Activated CD8-positive, alpha-beta memory T cell treated with anti-CD3 and anti-CD28 coated beads for 36 hours (primary cell): ENCODE measurements around the gene VPS29. TPM values are rescaled to one million over a fixed set of nuclear protein-coding genes. Genes with fewer than 3 reads are reported as not detected.
"Not testable (repeated sequence)": the region's sequence is repeated elsewhere in the genome, so short reads cannot be mapped to it uniquely, and the experiment has no call there.

Experiments used
- CTCF ChIA-PET: fragments of 350-600 bp; sonication (Branson Sonifier 250); formaldehyde crosslinking; loops from one replicate; lab custom pipeline; 2021; ENCODE audit warnings: antibody characterized with exemption; lab: Charles Lee
- POLR2A ChIA-PET: fragments of 350-600 bp; sonication (Branson Sonifier 250); formaldehyde crosslinking; loops from one replicate; lab custom pipeline; 2021; ENCODE audit warnings: antibody characterized with exemption; lab: Charles Lee
- total RNA-seq, 2 experiments: library from RNA; stranded (reverse); gene quantifications; one replicate each; pipeline ENCODE4 v1.2.3, GENCODE V29; 2021

VPS29 gene
- total RNA-seq, 2 experiments from 2014 or later, result 89.7 to 91.3 TPM

DNA sequence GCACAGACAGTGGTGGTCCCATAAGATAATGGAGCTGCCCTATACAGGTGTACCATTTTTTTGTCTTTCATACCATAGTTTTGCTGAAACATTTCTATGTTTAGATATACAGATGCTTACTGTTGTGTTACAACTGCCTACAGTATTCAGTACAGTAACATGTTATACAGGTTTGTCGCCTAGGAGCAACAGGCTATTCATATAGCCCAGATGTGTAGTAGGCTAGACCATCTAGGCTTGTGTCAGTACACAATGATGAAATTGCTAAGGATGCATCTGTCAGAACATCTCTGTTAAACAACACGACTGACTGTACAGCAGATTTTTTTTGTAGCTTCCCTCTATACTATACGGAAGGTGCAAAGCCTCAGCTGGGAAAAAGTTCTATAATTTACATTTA is 30.7 kb upstream of the VPS29 start:
- ChIA-PET POLR2A (no interaction called here), CTCF (interaction anchor here (0.6 to 2.8 kb wide), 3 partner anchors 20 to 81 kb away, joined by 3 to 11 read pairs (median 4); partner anchors contain the start of gene TCTN1)

DNA sequence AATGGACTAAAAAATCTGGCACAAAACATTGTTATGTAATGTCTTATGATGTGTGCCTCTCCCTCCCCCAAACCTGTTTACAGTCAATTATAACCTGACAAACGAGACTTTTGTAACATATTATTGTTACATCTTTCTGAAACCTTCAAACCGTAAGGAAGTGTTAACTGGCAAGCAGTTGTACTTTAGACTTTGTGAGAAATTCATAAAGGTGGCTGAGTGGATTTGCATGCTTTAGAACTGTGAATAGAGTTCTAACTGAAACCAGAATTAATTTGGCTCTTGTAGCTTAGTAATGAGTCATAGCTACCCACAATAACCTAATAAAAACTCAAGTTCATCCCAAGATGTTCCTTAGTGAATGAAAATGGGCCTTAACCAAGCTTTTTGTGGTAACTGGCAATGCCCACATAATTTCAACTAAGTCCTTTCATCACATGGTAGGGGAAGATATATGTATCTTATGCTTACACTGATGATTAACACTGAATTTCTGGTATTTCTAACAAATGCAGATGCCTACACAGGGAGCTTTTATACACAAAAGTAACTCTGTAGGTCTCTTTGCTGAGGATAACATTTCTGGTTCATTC is 29.9 kb upstream of the VPS29 start:
- CTCF ChIA-PET, result interaction anchor here (0.6 to 1.5 kb wide), 3 partner anchors 20 to 86 kb away, joined by 3 to 4 read pairs (median 3); no protein-coding TSS in a partner anchor
- POLR2A ChIA-PET, result interaction anchor here (0.8 kb wide), 1 partner anchor 70 kb away, joined by 3 read pairs; no protein-coding TSS in a partner anchor

DNA sequence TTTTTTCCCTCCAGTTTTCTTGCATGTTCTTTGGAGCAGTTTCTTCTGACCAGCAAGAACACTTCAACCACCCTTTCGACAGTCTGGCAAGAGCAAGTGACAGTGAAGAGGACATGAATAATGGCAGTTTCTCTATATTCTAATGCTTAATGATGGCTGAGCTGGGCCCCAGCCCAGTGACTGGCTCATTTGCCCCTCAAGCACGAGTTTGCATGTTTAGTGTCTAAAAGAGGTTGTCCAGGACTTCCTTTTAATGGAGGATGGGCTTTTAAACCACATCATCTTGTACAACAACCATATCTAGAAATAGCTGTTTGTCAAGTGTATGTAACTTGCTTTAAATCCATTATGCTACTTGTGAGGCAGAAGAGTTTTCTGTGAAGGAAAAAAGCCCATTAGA is 28.6 kb upstream of the VPS29 start:
- ChIA-PET POLR2A (no interaction called here), CTCF (no interaction called here)

DNA sequence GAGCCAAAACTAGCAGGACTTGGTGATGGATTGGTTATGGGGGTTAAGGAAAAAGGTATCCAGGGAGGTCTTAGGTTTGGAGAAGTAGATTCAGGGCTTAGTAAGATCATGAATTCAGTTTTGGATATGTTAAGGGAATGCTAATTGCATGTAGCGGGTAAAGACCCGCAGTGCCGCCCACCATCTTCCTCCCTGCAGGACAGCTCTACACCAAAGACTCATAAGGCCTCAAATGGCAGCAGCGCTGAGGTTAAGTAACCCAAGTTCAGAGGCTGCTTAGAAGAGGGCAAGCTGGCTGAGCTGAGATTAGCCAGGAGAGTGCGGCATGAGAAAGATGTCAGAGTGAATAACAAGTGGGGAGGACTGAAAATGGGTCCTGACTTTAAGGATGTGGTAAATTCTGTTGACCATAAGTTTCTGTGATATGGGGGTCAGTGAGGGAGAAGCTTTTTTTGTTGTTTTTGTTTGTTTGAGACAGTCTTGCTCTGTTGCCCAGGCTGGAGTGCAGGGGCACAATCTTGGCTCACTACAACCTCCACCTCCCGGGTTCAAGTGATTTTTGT is 26.4 kb upstream of the VPS29 start:
- CTCF ChIA-PET, result interaction anchor here (0.6 to 1.7 kb wide), 2 partner anchors 15 to 35 kb away, joined by 3 read pairs; no protein-coding TSS in a partner anchor
- POLR2A ChIA-PET, result no interaction called here

DNA sequence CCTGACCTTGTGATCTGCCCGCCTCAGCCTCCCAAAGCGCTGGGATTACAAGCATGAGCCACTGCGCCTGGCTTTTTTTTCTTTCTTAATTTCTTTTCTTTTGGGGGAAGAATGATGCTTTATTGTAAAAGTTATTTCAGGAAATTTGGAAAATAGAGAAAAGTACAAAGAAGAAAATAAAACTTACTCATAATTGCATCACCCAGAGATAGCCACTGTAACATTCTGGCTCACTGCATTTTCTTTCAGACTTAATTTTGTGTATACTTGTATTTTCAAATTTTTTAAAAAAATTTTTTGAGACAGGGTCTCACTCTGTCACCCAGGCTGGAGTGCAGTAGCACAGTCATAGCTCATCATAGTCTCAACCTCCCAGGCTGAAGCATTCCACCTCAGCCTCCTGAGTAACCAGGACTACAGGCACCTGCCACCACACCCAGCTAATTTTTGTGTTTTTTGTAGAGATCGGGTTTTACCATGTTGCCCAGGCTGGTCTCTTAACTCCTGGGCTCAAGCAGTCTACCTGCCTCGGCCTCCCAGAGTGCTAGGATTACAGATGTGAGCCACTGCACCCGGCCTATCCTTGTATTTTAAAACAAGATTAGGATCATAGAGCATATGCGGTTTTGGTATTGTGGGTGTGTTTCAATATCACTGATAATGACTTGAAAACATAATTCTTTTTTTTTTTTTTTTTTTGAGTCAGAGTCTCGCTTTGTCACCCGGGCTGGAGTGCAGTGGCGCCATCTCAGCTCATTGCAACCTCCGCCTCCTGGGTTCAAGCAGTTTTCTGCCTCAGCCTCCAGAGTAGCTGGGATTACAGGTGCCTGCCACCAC is 19.2 kb upstream of the VPS29 start:
- POLR2A ChIA-PET, result interaction anchor here (0.5 to 0.6 kb wide), 2 partner anchors 13 to 64 kb away, joined by 3 to 5 read pairs; no protein-coding TSS in a partner anchor

DNA sequence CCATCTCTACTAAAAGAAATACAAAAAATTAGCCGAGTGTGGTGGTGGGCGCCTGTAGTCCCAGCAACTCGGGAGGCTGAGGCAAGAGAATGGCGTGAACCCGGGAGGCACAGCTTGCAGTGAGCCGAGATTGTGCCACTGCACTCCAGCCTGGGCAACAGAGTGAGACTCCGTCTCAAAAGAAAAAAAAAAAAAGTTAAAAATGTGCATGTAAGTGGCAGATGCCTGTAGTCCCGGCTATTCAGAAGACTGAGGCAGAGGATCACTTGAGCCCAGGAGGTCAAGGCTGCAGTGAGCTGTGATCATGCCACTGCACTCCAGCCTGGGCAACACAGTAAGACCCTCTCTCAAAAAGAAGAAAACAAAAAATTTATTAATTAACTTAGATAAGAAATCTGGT is 16.1 kb upstream of the VPS29 start:
- POLR2A ChIA-PET, CTCF ChIA-PET: not testable (repeated sequence)

More for the DNA sequence above, 19.2 kb upstream of the VPS29 start:
- CTCF ChIA-PET, result interaction anchor here (0.8 to 1.0 kb wide), 2 partner anchors 22 to 73 kb away, joined by 3 to 4 read pairs; no protein-coding TSS in a partner anchor

DNA sequence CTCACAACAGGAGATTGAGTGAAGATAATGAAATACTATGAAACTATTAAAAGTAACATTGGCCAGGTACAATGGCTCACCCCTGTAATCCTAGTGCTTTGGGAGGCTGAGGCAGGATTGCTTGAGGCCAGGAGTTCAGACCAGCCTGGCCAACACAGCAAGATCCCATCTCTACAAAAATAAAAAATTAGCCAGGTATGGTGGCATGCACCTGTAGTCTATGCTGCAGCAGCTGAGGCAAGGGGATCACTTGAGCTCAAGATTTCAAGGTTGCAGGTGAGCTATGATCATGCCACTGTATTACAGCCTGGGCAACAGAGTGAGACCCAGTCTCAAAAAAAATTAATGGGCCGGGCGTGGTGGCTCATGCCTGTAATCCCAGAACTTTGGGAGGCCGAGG is 15.1 kb upstream of the VPS29 start:
- ChIA-PET CTCF (no interaction called here), POLR2A (interaction anchor here (0.5 kb wide), 1 partner anchor 60 kb away, joined by 9 read pairs; no protein-coding TSS in a partner anchor)

DNA sequence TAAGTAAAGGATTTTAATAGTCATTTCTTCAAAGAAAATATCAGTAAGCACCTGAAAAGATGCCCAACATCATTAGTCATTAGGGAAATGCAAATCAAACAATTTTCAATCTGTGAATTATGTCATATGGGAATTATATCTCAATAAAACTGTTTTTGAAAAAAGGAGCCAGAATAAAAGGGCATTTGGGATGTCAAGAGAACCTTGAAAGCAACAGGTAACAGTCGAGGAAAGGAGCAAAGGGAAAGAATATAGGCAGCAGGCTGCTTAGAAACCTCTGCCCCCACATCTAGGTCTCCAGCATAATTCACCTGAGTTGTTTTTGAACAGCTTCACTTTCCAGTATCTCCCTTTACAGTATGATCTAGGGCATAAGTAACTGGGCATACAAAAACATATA is 12.5 kb upstream of the VPS29 start:
- CTCF ChIA-PET, result interaction anchor here (4.0 kb wide), 1 partner anchor 87 kb away, joined by 36 read pairs; no protein-coding TSS in a partner anchor
- POLR2A ChIA-PET, result no interaction called here

DNA sequence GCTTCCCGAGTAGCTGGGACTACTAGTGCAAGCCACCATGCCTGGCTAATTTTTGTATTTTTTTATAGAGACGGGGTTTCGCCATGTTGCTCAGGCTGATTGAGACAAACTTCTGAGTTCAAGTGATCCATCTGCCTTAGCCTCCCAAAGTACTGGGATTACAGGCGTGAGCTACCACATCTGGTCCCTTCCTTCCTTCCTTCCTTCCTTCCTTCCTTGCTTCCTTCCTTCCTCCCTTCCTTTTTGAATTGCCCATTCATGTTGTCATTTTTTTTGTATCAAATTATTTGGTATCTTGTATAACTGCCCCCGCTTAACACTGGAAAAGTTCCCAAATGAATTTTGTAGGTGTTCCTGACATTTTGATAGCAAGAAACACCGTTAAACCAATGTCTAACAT is 11.9 kb upstream of the VPS29 start:
- ChIA-PET POLR2A (no interaction called here), CTCF (interaction anchor here (1.1 to 4.0 kb wide), 2 partner anchors 14 to 88 kb away, joined by 3 to 36 read pairs; no protein-coding TSS in a partner anchor)

DNA sequence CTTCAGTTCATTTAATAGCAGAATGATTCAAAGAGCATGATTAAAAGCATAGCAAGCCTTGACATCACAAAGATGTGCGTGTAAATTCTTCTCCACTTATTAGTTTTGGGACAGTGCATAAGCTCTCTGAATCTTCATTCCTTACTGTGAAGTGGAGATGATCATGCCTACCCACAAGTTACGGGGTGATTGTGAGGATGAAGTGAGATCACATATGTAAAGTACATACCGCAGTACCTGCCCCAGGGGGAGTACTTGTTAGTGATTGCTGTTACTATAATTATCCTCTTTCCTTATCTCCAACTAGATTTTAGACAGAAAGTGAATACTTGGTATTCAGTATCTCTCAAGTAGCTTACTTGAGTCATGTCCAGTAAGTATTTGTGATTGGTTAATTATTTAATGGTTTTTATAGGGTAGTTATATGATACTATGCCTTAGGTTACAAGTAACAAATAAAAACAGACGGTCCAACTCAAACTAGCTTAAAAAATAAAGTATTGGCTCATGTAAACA is 6.2 kb upstream of the VPS29 start:
- POLR2A ChIA-PET, result interaction anchor here (0.7 kb wide), 1 partner anchor 13 kb away, joined by 3 read pairs; no protein-coding TSS in a partner anchor
- CTCF ChIA-PET, result interaction anchor here (2.5 kb wide), 1 partner anchor 93 kb away, joined by 15 read pairs; no protein-coding TSS in a partner anchor

DNA sequence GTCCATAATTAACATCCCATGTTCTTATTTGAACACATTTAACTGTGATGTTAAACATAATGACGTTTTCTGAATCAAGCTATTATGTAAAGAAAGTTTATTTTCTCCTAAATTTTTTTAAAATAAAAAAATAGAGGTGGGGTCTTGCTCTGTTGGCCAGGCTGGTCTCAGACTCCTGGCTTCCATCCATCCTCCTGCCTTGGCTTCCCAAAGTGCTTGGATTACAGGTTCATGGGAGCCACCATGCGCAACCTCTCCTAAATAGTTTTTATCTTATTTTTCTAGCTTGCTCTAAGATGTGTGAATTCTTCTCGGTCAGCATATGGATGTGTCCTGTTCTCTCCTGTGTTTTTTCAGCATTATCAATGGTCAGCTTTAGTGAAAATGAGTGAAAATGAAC is 3.4 kb upstream of the VPS29 start:
- CTCF ChIA-PET, result interaction anchor here (0.6 to 1.0 kb wide), 2 partner anchors 27 to 100 kb away, joined by 3 read pairs; no protein-coding TSS in a partner anchor
- POLR2A ChIA-PET, result no interaction called here

DNA sequence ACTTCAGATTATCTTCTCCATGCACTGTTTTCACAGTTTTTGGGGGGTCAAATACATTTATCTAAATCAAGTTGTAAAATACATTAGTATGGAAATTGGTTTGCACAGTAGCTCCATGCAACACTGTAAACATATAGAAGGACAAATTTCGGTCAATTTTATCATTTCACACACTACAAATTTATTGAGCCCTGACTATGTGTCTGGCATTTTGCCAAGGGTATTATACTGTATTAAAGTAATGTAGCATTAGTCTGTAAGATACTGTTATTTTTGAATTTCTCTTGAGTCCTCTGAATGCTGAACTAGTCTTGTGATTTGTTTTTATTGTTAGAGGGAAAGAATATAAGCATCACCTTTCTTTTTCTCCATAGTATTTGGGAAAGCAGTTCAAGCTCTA is 1.5 kb upstream of the VPS29 start:
- CTCF ChIA-PET, result interaction anchor here (1.1 to 1.9 kb wide), 2 partner anchors 10 to 99 kb away, joined by 3 to 6 read pairs; no protein-coding TSS in a partner anchor
- POLR2A ChIA-PET, result no interaction called here

DNA sequence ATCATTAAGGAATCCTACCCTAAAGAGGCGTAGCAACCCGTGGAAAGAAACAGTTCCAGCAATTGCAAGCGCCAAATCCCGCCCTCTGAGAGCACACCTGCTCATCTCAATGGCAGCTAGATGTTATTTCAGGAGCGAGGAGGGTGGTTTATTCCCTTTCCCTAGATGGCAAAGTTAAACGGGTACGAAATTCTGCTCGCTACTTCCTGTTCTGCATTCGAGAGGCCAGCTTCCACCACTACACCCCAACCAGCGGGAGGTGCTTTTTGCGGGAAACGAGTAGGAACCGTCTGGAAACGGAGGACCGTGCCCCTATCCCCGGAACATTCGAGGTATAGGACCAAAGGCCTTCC is 536 bp downstream of the VPS29 start:
- ChIA-PET POLR2A (interaction anchor here (0.6 to 2.7 kb wide), 3 partner anchors 33 to 128 kb away, joined by 4 to 18 read pairs (median 12); partner anchors contain the start of genes ARPC3, FAM216A and GPN3), CTCF (interaction anchor here (1.3 to 2.2 kb wide), 4 partner anchors 11 to 100 kb away, joined by 4 to 8 read pairs (median 6); partner anchors contain the start of gene ARPC3)

DNA sequence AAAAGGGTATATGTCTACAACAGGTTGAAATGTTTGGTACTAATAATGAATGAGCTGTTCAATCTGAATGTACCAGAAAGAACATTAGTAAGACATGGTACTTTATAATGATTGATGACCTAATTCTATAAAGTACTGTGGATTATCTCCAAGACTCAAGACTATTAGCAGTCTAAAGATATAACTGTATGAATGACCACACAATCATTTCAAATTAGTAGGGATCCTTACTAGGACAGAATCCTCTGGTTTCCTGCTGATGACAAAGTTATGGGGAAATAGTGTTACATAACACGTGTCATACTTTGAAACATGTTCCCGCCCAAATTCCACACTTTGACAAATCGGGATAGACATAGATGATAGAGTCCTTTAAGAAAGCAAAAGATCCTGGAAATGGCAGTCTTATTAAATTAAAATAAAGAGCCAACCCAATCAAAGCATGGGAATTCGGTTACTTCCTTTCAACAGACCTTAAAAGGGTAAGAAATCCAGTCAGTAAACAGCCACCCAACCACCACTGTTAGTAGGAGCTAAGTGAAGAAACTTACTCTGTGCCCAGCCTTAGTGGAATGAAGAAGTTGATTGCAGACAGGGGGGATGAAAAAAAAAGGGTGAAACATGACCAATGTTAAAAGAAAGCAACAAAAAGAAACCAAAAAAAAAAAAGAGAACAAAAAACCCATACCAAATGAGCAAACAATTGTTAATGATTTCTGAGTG is 2.8 kb downstream of the VPS29 start:
- CTCF ChIA-PET, result interaction anchor here (2.3 kb wide), 1 partner anchor 102 kb away, joined by 8 read pairs; no protein-coding TSS in a partner anchor
- POLR2A ChIA-PET, result interaction anchor here (0.6 kb wide), 1 partner anchor 82 kb away, joined by 4 read pairs; no protein-coding TSS in a partner anchor

DNA sequence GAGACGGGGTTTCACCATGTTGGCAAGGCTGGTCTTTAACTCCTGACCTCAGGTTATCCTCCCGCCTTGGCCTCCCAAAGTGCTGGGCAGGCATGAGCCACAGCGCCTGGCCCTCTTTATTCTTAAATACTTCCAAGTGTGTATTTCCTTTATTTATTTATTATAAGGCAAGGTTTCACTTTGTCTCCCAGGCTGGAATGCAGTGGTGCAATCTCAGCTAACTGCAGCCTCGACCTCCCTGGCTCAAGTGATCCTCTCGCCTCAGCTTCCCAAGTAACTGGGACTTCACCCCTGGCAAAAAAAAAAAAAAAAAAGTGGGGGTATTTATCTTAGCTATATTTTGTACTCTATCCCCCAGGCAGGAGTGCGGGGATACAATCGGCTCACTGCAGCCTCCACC is 26.5 kb downstream of the VPS29 start:
- ChIA-PET CTCF (no interaction called here), POLR2A (interaction anchor here (0.6 kb wide), 1 partner anchor 107 kb away, joined by 5 read pairs; no protein-coding TSS in a partner anchor)

DNA sequence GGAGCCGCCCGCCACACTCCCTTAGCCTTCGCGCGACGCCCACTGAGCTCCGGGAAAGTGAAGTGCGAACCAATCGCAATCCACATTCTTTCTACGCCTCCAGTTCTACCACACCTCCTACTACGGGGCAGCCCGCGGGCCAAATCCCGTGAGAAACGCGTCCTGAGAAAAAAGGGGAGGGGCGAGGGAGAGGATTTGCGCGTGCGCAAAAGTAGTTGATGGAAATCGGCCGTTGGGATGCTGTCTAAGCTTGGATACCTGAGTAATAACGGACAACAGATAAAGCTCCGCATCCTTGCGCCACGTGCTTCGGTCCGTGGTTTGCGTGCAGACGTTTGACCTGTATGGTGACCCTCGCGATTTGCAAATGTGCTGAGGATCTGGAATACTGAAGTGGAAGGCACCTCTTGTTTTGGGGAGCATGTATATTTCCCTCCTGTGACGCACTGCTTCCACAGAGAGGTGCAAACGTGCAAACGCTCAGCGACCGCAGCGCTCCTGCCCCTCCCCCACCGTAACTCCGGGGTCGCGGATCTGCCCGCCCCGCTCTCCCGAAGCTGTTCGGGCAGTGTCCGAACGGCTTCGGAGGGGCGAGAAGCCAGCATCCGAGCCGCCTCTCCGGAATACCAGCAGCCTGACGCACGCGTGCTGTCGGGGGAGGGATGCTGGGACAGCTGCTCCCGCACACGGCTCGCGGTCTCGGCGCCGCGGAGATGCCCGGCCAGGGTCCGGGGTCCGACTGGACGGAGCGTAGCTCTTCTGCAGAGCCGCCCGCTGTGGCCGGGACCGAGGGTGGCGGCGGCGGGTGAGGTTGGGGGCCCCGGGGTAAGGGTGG is 33.5 kb downstream of the VPS29 start, which contains the start of the genes FAM216A and GPN3:
FAM216A (plus strand) TSS at position 632 of the 835 bp plus-strand sequence; CDS start at position 663, 31 bp downstream.
GPN3 (minus strand) TSS at position 44 of the 835 bp plus-strand sequence. CDS start 54 bp downstream, outside the sequence.
- ChIA-PET POLR2A (interaction anchor here (0.6 to 2.1 kb wide), 9 partner anchors 9 to 369 kb away, joined by 3 to 21 read pairs (median 4); partner anchors contain the start of genes ARPC3, PPP1CC, RAD9B and TCTN1), CTCF (interaction anchor here (0.9 to 7.5 kb wide), 15 partner anchors 14 to 307 kb away, joined by 3 to 52 read pairs (median 4); partner anchors contain the start of gene ARPC3)
